Tongue (tissue), 3 donors: ENCODE data around the gene RAB35. TPM values are rescaled to one million over a fixed set of nuclear protein-coding genes. Genes with fewer than 3 reads are reported as not detected.
"Not testable (repeated sequence)": the region's sequence is repeated elsewhere in the genome, so short reads cannot be mapped to it uniquely, and the experiment has no call there.

Experiments used
- DNase-seq: peaks from one replicate; pipeline ENCODE4 v3.0.0-alpha.2; 2015
- small RNA-seq: library from RNA; depleted of rRNA; stranded (forward); fragments of <200 nt; gene quantifications from one replicate; pipeline ENCODE3, GENCODE V24; 2014; ENCODE audit warnings: low replicate concordance
- total RNA-seq: library from RNA; depleted of rRNA; stranded (reverse); fragments of >200 nt; gene quantifications from one replicate; pipeline ENCODE4 v1.2.3, GENCODE V29; 2014

The RAB35 gene
- total RNA-seq, 1 donor from 2014 or later: 18.7 TPM

DNA sequence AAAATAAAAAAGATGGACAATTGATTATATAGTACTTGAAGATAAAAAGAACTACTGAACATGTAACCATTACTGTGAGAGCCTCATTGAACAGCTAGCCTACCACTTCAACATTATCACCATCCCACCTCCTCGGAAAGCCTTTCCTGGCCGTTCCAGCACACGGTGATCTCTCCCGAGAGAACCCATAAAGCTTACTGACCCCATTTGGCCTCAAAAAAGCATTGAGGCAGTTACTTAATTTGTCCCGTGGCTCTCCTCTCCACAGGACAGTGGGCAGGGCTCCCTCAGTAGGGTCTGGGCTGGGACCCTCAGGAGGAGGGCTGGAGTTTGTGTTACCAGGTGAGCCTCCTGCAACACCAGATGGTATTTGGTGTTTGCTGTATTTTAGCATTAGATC lies 55.8 kb downstream of the RAB35 start:
- DNase-seq: no peak

DNA sequence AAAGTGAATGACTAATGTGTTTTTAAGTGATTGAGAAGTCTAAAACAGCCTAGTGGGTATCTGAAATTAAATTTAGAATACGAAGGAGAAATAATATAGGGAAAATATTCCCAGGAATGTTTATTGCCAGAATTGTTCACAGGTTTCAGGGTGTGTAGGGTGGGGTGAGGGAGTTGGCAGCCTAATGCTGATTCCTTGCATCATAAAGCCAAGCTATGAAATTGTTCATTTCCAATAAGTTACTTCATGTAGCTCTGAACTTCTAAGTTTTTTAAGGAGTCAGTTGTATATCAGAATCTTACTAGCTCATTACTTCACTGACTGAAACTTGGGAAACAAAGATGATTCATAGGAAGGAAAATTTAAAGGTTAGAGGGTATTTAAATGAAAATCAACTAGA lies 56.4 kb downstream of the RAB35 start:
- no peak for DNase-seq

DNA sequence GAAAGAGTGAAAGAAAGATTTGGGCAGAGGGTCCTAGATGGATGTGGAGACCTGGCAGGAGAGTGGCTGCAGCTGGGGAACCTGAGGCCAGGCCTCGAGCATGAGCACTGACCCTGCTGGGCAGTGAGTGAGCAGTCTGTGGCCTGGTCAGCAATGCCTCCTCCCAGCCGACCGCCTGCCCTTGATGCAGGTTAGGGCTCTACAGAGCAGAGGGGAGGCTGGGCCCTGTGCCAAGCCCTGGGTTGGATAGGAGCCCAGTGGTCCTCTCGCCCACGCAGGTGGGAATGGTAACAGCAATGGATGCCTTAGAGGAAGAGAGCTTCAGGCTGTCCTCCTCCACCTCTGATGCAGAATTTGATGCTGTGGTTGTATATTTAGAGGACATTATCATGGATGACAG lies 59.8 kb downstream of the RAB35 start:
- DNase-seq: no peak

DNA sequence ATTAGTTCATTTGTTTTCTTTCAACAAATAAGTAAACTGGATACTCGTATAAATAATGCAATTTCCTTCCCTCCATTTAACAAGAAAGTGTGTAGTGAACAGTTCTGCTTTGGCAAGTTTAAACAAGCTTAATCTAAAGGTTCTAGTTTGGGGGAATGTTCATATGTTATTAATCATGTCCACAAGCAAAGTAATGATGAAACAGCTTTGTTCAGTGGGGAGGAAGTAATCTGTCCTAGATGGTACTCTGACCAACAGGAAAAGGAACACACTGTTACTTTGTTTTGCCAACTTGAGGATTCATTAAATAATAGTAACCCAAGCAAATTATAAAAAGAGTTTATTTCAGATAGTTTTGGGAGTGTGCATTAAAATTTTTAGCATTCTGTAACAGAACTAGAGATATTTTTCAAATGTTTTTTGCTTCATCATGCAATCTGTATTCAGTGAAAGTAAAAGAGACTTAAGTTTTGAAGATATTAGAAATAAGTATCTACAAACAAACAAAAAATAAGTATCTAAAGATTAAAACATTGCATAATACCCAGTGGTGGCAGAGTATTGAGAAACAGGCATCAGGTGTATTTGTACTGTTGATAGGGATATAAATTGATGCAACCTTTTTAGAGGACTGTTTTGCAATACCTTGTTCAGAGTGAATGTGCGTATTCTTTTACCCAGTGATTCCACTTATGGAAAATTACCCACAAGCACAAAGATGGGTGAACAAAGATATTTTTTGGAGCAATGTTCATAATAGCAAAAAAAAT lies 61.1 kb downstream of the RAB35 start:
- no peak for DNase-seq

DNA sequence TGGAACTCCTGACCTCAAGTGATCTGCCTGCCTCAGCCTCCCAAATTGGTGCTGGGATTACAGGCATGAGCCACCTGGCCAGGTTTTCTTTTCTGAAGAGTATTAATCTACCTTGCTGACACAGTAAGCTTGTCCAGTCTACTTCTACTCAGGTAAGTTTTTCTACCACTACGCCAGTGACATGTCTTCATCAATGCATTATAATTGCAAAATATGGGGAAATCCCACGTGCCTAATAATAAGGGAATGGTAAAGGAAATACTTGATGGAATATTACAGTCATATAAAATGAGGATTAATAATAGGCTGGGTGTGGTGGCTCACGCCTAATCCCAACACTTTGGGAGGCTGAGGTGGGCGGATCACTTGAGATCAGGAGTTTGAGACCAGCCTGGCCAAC lies 62.3 kb downstream of the RAB35 start:
- DNase-seq: no peak

DNA sequence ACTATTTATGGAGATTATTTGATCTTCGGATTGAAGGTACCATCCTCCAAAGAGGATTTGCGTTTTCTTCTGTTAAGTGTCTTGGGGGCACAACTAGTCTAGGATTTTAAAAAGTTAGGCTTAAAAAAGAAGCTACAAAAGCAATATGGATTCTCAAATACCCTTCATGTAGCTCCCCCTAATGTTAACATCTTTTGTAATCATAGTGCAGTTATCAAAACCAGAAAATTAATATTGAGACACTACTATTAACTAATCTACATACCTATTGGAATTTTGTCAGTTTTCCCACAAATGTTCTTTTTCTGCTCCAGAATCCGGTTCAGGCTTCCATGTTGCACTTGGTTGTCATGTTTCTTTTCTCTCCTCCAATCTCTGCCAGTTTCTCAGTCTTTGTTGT lies 65.0 kb downstream of the RAB35 start:
- no peak for DNase-seq

DNA sequence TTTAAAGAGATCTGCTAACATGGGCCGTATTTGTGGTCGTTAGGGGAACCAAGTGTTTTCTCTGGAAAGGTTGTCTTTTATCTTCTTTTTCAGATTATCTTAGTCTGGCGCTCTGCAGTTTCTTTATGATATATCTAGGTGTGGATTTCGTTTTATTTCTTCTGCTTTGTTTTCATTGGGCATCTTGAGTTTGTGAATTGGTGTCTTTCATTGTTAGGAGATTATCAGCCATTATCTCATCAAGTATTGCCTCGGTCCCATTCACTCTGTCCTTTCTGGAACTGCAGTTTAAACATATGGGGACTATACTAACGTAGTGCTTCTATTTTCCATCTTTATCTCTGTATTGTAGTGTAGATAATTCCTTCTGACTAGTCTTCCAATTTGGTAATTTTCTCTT lies 67.1 kb downstream of the RAB35 start:
- DNase-seq: no peak

DNA sequence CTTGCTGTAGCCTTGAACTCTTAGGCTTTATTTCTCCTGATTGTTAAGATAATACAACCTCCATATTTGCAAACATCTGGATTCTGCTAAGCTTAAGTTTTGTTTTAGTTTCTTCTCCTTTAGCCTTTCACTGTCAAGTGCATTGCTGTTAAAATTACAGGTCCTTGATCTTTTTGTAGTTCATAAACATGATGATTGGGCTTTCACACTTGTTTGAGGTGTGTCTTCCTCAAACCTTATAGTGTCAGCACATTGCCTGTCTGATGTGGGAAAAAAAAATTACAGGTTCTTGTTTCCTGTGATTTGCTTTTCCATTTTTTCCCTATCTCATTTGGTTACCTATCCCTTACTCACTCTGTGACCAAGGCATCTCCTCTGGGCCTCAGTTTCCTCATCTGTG lies 68.3 kb downstream of the RAB35 start:
- no peak for DNase-seq

DNA sequence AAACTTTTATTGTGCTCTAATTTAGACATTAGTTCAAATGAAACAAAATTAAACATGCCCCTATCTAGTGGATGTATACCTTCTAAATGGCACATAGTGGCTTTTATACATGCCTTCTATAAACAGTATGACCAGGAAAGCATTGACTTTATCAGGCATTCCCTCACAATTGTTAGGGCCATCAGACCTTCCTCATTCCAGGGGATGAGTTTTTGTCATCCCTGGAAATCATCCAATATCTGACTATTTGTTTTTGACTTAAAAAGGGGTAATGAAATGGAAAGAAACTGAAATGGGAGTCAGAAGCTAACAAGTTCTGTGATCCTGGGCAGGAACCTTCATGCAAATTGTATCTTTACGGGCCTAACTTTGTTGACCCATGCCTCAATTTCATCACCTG lies 69.5 kb downstream of the RAB35 start:
- no peak for DNase-seq

DNA sequence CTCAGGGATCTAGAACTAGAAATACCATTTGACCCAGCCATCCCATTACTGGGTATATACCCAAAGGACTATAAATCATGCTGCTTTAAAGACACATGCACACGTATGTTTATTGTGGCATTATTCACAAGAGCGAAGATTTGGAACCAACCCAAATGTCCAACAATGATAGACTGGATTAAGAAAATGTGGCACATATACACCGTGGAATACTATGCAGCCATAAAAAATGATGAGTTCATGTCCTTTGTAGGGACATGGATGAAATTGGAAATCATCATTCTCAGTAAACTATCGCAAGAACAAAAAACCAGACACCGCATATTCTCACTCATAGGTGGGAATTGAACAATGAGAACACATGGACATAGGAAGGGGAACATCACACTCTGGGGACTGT lies 71.2 kb downstream of the RAB35 start:
- not testable (repeated sequence) for DNase-seq

Small RNA genes lying within 50 kb of the gene (small RNA-seq; reads per million reads assigned to genes)
- gene AC004812.1: not detected
- gene MIR4498: not detected

Other genes starting within 250 kb of the RAB35 start
- 23.9 TPM for gene CIT, start 239.4 kb downstream of the RAB35 start, total RNA-seq
- gene BICDL1, start 127.5 kb downstream of the RAB35 start, total RNA-seq: 4.0 TPM
- gene GCN1, start 78.0 kb upstream of the RAB35 start, total RNA-seq: 68.3 TPM
- 3,440 TPM for gene RPLP0, start 84.4 kb upstream of the RAB35 start, total RNA-seq
- 59.2 TPM for gene PXN, start 149.0 kb upstream of the RAB35 start, total RNA-seq
- under 0.01 TPM for gene RNU4-2, start 175.2 kb upstream of the RAB35 start, total RNA-seq
- under 0.01 TPM for gene RNU4-1, start 176.5 kb upstream of the RAB35 start, total RNA-seq
- 5.0 TPM for gene SIRT4, start 185.6 kb upstream of the RAB35 start, total RNA-seq
- gene PLA2G1B, start 211.0 kb upstream of the RAB35 start, total RNA-seq: not detected